Smooth muscle cell (in vitro differentiated cells): Measurements from ENCODE around the gene FTCD. TPM values are rescaled to one million over a fixed set of nuclear protein-coding genes. Genes with fewer than 3 reads are reported as not detected.
"Not testable (repeated sequence)": the region's sequence is repeated elsewhere in the genome, so short reads cannot be mapped to it uniquely, and the experiment has no call there.

Source experiments
- DNase-seq: peaks from one replicate; lab custom pipeline; 2025; ENCODE audit not compliant: unreplicated experiment; lab: John Stamatoyannopoulos, UW
- H2AFZ ChIP-seq: fragments of 200-600 bp; sonication (generic); 2 replicates; pipeline ENCODE4 v1.6.0; 2016; ENCODE audit warnings: antibody characterized with exemption, low read depth, mild to moderate bottlenecking
- H3F3A ChIP-seq: fragments of 200-600 bp; sonication (generic); 2 replicates; pipeline ENCODE4 v1.6.0; 2017; ENCODE audit warnings: antibody characterized with exemption, low read depth
- H3K27ac ChIP-seq: fragments of 200-600 bp; sonication (generic); 2 replicates; pipeline ENCODE4 v1.5.1; 2016; ENCODE audit warnings: low read depth, mild to moderate bottlenecking
- H3K27me3 ChIP-seq: fragments of 200-600 bp; sonication (generic); 2 replicates; pipeline ENCODE4 v1.6.1; 2016; ENCODE audit warnings: low read depth, mild to moderate bottlenecking
- H3K36me3 ChIP-seq: fragments of 200-600 bp; sonication (generic); 2 replicates; pipeline ENCODE4 v1.5.1; 2016; ENCODE audit warnings: low read depth
- H3K4me1 ChIP-seq: fragments of 200-600 bp; sonication (generic); 2 replicates; pipeline ENCODE4 v1.5.1; 2016; ENCODE audit warnings: low read depth
- H3K4me2 ChIP-seq: fragments of 200-600 bp; sonication (generic); 2 replicates; pipeline ENCODE4 v1.6.0; 2016; ENCODE audit warnings: mild to moderate bottlenecking
- H3K4me3 ChIP-seq: fragments of 200-600 bp; sonication (generic); 2 replicates; pipeline ENCODE4 v1.5.1; 2016; ENCODE audit warnings: mild to moderate bottlenecking
- H3K79me2 ChIP-seq: fragments of 200-600 bp; sonication (generic); 2 replicates; pipeline ENCODE4 v1.6.0; 2016; ENCODE audit warnings: low read depth, mild to moderate bottlenecking
- H3K9ac ChIP-seq: fragments of 200-600 bp; sonication (generic); 2 replicates; pipeline ENCODE4 v1.6.0; 2016; ENCODE audit warnings: low read depth
- H3K9me3 ChIP-seq: fragments of 200-600 bp; sonication (generic); replicated peaks from 2 replicates; pipeline ENCODE4 v1.5.1; 2016; ENCODE audit warnings: low read depth
- H4K20me1 ChIP-seq: fragments of 200-600 bp; sonication (generic); 2 replicates; pipeline ENCODE4 v1.6.0; 2016; ENCODE audit warnings: low read depth
- CTCF ChIP-seq: fragments of 200-600 bp; sonication (generic); IDR thresholded peaks from 2 replicates; pipeline ENCODE4 v1.5.1; 2017; ENCODE audit warnings: borderline replicate concordance, mild to moderate bottlenecking, antibody characterized with exemption; ENCODE audit not compliant: insufficient read depth, poor library complexity, severe bottlenecking
- WGBS: methylation state at CpG from one replicate; pipeline ENCODE4 v1.1.7; 2016; ENCODE audit warnings: low lambda C conversion rate; 5-methylcytosine and 5-hydroxymethylcytosine counted together
- polyA plus RNA-seq: library from polyadenylated mRNA; unstranded; fragments of >200 nt; fragmentation: Nextera tagmentation; extraction: Ambion mirVana; gene quantifications from 2 replicates; pipeline ENCODE4 v1.2.1, GENCODE V29; 2016
- total RNA-seq: library from RNA; depleted of rRNA; stranded (reverse); fragments of >200 nt; gene quantifications from 2 replicates; pipeline ENCODE4 v1.2.3, GENCODE V29; 2014

FTCD gene
- total and polyA plus RNA-seq, 2 experiments from 2014 or later, result 1.3 to 15.2 TPM

DNA sequence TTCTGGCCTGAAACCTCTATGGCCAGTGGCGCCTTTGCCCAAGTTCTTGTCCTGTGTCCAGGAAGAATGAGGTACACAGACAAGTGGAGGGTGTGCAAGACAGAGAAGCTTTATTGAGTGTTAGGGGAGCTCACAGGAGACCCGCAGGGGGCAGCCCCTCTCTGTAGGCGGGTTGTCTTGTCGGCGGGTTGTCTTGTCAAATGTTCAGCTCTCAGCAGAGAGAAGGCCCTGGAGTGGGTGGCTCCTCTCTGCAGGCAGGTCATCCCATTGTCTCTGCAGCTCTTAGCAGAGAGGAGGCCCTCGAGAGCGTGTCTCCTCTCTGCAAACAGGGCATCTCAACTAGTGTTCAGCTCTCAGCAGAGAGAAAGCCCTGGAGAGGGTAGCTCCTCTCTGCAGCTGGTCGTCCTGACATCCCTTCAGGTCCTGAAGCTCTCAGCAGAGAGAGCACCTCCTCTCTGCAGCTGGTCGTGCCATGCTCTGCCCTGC lies 46.5 kb downstream of the FTCD start:
- Histone ChIP-seq H3K4me2 (peak overlapping the region; percentile 42), H3K36me3 (peaks cover 11% of the 10 kb centered on the region), H3K79me2 (peaks cover 98% of the 10 kb centered on the region), H3K4me3 (no peak overlapping the region), H4K20me1 (peaks cover 98% of the 10 kb centered on the region), H3K27ac (peak overlapping the region; percentile 77), H3K9me3 (no peaks in the 10 kb centered on the region), H3K27me3 (no peaks in the 10 kb centered on the region), H3K4me1 (peaks cover 6% of the 10 kb centered on the region), H3K9ac (no peak overlapping the region), H2AFZ (no peak overlapping the region), H3F3A (peaks cover 32% of the 10 kb centered on the region)
- TF ChIP-seq CTCF, result no peak
- DNase-seq, result no peak
- 69% methylated on average over 9 of the region's 9 CpGs for WGBS

GRCh38 chr21:46107376-46107775 lies 48.0 kb downstream of the FTCD start:
- Histone ChIP-seq H3K27ac (peak overlapping the region; percentile 77), H3K79me2 (peaks cover 98% of the 10 kb centered on the region), H4K20me1 (peaks cover 98% of the 10 kb centered on the region), H3K4me2 (peak overlapping the region; percentile 94), H3K36me3 (peaks cover 11% of the 10 kb centered on the region), H3F3A (peaks cover 35% of the 10 kb centered on the region)
- H3K9me3 ChIP-seq, H3K27me3 ChIP-seq, H3K4me1 ChIP-seq, H3K9ac ChIP-seq, H3K4me3 ChIP-seq, DNase-seq, H2AFZ ChIP-seq: not testable (repeated sequence)
- 32% methylated on average over 2 of the region's 2 CpGs for WGBS

DNA sequence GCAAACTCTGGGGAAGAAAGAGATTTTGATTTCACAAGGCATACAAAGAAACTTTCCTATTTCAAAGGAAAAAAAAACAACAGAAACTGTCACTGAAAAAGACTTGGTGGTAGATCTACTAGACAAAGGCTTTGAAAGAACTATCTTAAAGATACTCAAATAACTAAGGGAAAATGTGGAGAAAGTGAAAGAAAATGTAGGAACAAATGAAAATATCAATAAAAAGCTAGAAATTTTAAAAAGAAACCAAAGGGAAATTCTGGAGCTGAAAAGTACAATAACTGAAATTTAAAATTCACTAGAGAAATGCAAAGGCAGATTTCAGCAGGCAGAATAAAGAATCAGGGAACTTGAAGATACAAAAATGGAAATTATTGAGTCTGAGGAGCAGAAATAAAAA lies 51.3 kb downstream of the FTCD start:
- Histone ChIP-seq H3K4me1 (peaks cover 6% of the 10 kb centered on the region), H3K9ac (peak overlapping the region; percentile 38), H3K27ac (peak overlapping the region; percentile 77), H3F3A (peaks cover 57% of the 10 kb centered on the region), H3K36me3 (peaks cover 11% of the 10 kb centered on the region), H2AFZ (no peak overlapping the region), H3K79me2 (peaks cover 100% of the 10 kb centered on the region), H4K20me1 (peaks cover 100% of the 10 kb centered on the region), H3K4me3 (peak overlapping the region; percentile 86), H3K9me3 (no peaks in the 10 kb centered on the region), H3K27me3 (no peaks in the 10 kb centered on the region), H3K4me2 (peak overlapping the region; percentile 94)
- no peak for DNase-seq
- TF ChIP-seq CTCF, result no peak

DNA sequence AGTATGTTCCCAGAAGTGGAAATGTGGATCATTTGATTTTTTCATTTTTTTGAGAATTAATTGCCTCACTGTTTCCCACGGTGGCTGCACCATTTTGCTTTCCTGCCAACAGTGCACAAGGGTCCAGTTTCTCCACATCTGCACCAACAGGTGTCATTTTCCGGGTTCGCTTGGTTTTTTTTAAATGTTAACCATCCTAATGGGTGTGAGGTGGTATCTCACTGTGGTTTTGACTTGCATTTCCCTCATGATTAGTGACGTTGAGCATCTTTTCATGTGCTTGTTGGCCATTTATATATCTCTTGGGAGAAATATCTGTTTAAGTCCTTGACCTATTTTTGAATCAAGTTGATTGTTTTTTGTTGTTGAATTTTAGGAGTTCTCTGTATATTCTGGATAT lies 54.5 kb downstream of the FTCD start:
- Histone ChIP-seq H4K20me1 (peaks cover 74% of the 10 kb centered on the region), H3K27ac (peak overlapping the region; percentile 77)
- no peak for TF ChIP-seq CTCF

More for the DNA sequence above, 54.5 kb downstream of the FTCD start:
- Histone ChIP-seq H3K4me2 (peak overlapping the region; percentile 94), H3K27me3 (no peaks in the 10 kb centered on the region), H3K4me3 (peak overlapping the region; percentile 86), H3F3A (peaks cover 53% of the 10 kb centered on the region), H3K4me1 (no peaks in the 10 kb centered on the region), H3K36me3 (peaks cover 7% of the 10 kb centered on the region), H3K79me2 (peaks cover 100% of the 10 kb centered on the region), H2AFZ (no peak overlapping the region), H3K9ac (peak overlapping the region; percentile 58), H3K9me3 (no peaks in the 10 kb centered on the region)
- 34% methylated on average over 4 of the region's 4 CpGs for WGBS
- DNase-seq, result no peak
